NCI-H2196 (cell line): Measurements from ENCODE around the gene PRKAR1A.
"Not testable (repeated sequence)": the region's sequence is repeated elsewhere in the genome, so short reads cannot be mapped to it uniquely, and the experiment has no call there.

Experiments used
- DNase-seq: peaks from one replicate; lab custom pipeline; 2025; ENCODE audit not compliant: unreplicated experiment; lab: John Stamatoyannopoulos, UW

The PRKAR1A gene

GRCh38 chr17:68577497-68577821 lies 65.2 kb downstream of the PRKAR1A start:
- no peak for DNase-seq

- no peak for DNase-seq
Measured at GRCh38 chr17:68578236-68578635, 66.0 kb downstream of the PRKAR1A start.

- DNase-seq: no peak
Measured at GRCh38 chr17:68579194-68579927, 67.1 kb downstream of the PRKAR1A start.

GRCh38 chr17:68580236-68580770 lies 68.1 kb downstream of the PRKAR1A start:
- no peak for DNase-seq

- DNase-seq: no peak
Measured at GRCh38 chr17:68581863-68582645, 69.8 kb downstream of the PRKAR1A start.

- DNase-seq: not testable (repeated sequence)
Measured at GRCh38 chr17:68582867-68583266, 70.6 kb downstream of the PRKAR1A start.

GRCh38 chr17:68584581-68585303 lies 72.5 kb downstream of the PRKAR1A start:
- DNase-seq: no peak

- no peak for DNase-seq
Measured at GRCh38 chr17:68585643-68586042, 73.4 kb downstream of the PRKAR1A start.

GRCh38 chr17:68587026-68587425 lies 74.8 kb downstream of the PRKAR1A start:
- DNase-seq: no peak

GRCh38 chr17:68587847-68588246 lies 75.6 kb downstream of the PRKAR1A start:
- DNase-seq: no peak

GRCh38 chr17:68588362-68588761 lies 76.1 kb downstream of the PRKAR1A start:
- DNase-seq: no peak

- no peak for DNase-seq
Measured at GRCh38 chr17:68589086-68589485, 76.9 kb downstream of the PRKAR1A start.

- DNase-seq: no peak
Measured at GRCh38 chr17:68591583-68591982, 79.4 kb downstream of the PRKAR1A start.

- no peak for DNase-seq
Measured at GRCh38 chr17:68592009-68592408, 79.8 kb downstream of the PRKAR1A start.

- no peak for DNase-seq
Measured at GRCh38 chr17:68592682-68593641, 80.7 kb downstream of the PRKAR1A start.

- no peak for DNase-seq
Measured at GRCh38 chr17:68594552-68594951, 82.3 kb downstream of the PRKAR1A start.

- no peak for DNase-seq
Measured at GRCh38 chr17:68595496-68595895, 83.3 kb downstream of the PRKAR1A start.

GRCh38 chr17:68595986-68596385 lies 83.8 kb downstream of the PRKAR1A start:
- no peak for DNase-seq

GRCh38 chr17:68596411-68596945 lies 84.2 kb downstream of the PRKAR1A start:
- no peak for DNase-seq

GRCh38 chr17:68598074-68598473 lies 85.8 kb downstream of the PRKAR1A start:
- DNase-seq: no peak
